HK-2 (cell line): ENCODE results near the gene CYP11A1.
"Not testable (repeated sequence)": the region's sequence is repeated elsewhere in the genome, so short reads cannot be mapped to it uniquely, and the experiment has no call there.

Experiments used
- DNase-seq: peaks from one replicate; pipeline ENCODE4 v3.0.0-alpha.2; 2018; ENCODE audit not compliant: unreplicated experiment

Gene CYP11A1

DNA sequence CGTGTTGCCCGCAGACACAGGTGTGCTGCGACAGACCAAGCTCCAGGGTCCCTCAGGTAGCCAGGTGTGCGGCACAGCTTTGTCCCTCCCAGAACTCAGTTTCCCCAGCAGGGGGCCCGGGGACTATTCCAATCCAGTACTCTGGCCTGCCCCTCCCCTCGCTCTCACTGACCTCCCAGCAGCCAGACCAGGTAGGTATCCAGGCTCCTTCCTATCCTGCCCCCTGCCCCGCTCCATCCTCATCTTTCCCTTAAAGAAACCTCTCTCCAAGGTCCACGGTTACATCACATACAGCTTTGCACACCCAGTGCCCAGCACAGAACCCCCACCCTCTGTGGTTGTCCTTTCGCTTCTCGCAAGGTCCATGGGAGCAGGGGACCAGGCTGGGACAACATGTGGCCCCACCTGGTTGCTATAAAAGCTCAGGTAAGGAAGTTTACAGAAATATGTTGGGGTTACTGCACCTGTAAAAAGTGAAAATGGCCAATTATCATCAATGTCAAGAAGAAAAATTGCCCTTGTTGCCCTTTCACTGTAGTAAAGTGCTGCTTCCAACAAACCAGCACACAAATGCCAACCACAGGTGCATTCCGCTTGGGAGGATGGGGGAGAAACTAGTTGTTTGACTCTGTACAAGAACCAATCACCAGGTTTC is 7.3 kb upstream of the CYP11A1 start:
- no peak for DNase-seq

DNA sequence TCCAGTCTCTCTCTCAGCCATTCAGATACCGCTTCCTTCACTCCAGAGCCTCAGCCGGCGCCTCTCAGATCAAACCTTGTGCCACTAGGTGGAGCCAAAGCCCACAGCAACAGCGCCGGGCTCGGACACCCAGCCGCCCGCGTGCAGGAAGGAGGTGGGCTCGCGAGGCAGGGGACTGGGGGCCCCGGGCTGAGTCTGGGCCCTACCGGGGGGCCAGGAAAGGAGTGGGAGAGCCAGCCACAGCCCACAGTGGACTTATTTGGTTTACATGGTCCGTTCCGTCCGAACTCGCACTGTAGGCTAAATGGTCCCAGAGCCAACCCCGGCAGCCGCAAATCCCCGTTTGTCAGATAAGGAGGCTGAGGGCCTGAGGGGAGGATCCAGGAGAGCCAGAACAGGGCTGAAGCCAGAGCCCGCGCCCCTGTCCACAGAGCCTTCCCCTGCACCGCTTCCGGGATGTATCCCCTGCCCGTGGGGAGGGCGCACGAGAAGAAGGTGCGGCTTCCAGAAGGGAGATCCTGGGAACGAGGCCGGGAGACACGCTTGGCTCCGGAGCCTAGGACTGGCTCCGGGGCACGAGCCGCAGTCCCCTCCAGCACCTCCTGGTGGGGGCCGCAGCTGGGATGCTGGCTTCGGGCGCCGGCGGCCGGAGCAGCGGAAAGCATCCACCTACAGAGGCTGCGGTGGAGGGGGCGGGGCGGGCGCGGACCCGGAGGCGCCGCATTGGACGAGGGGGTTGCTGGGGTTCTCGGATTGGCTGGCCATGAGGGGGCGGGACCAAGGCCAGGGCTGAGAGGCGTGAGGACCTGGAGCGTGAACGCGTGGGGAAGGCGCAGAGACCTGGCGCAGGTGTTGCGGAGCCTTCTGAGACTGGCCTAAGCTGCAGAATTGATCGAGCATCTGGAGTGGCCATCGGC is 6.5 kb upstream of the CYP11A1 start:
- peak; percentile 89 for DNase-seq

DNA sequence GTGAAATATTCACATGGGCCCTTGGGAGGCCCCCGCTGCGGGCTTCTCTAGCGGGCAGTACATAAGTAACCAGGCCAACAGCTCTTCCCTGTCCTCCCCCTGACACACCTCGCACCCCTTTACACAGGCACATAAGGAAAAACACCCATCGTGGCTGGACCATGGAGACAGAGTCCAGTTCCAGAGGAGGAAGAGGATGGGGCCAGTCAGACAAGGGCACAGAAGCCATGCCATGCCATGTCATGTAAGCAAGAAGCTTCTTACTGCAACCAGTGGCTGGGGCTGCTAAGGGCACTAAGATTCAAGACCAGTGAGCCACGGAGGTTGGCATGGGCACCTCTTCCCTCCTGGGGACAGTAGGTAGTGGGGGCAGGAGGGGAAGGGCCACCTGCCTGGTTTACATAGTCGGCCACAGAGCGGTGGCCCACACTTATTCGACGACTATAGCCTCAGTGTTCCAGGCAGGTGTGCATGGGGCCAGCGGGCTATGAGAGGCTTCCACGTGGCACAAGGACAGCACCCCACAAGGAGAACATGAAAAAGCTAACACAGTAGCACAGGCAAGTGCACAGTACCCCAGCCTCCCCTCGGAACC is 5.7 kb upstream of the CYP11A1 start:
- no peak for DNase-seq

GRCh38 chr15:74370471-74370870 is 3.0 kb upstream of the CYP11A1 start:
- no peak for DNase-seq

GRCh38 chr15:74369756-74370155 is 2.3 kb upstream of the CYP11A1 start:
- no peak for DNase-seq

- DNase-seq = no peak
These were observed 1.8 kb upstream of the CYP11A1 start for GRCh38 chr15:74369084-74369745.

- DNase-seq = no peak
These were observed 675 bp upstream of the CYP11A1 start for GRCh38 chr15:74368121-74368520.

- DNase-seq = no peak
These were observed 1.6 kb downstream of the CYP11A1 start for GRCh38 chr15:74365598-74366445.

GRCh38 chr15:74364936-74365597 is 2.4 kb downstream of the CYP11A1 start:
- DNase-seq = no peak

DNA sequence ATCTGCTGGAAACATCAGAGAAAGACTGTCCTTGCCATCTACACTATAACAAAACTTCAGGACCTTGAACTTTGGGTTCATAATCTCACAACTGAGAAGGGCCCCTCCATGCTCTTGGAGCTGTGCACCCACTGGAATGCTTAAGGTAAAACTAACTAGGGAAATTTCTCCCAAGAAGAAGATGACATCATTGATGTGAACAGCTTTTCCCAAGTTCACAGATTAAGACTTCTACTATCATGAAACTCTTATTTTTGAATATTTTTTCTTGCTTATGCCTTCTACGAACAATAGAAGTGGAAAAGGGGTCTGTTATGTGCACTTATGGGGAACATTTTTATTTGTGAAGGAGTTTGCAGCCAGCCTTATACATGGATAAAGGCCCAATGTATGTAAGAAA is 5.0 kb downstream of the CYP11A1 start:
- no peak for DNase-seq

DNA sequence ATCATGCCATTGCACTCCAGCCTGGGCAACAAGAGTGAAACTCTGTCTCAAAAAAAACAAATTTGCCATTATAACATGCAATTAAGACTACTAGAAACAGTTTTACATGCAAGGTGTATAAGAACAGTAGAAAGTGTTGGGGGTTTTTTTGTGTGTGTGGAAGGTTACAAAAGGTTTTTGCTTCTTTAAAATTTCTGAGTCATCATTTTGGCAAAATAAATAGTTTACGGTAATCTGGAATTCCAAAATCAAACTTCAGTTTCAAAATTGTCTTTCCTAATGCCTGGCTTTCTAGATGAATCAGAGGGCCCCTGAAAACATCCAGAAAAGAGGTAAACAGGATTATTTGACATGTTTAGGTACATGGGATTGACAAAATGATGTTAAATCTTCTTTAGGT is 6.6 kb downstream of the CYP11A1 start:
- not testable (repeated sequence) for DNase-seq

DNA sequence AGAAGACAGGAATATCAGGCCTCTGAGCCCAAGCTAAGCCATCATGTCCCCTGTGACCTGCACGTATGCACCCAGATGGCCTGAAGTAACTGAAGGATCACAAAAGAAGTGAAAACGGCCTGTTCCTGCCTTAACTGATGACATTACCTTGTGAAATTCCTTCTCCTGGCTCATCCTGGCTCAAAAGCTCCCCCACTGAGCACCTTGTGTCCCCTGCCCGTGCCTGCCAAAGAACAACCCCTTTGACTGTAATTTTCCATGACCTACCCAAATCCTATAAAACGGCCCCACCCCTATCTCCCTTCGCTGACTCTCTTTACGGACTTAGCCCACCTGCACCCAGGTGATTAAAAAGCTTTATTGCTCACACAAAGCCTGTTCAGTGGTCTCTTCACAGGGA is 8.1 kb downstream of the CYP11A1 start:
- DNase-seq = not testable (repeated sequence)

DNA sequence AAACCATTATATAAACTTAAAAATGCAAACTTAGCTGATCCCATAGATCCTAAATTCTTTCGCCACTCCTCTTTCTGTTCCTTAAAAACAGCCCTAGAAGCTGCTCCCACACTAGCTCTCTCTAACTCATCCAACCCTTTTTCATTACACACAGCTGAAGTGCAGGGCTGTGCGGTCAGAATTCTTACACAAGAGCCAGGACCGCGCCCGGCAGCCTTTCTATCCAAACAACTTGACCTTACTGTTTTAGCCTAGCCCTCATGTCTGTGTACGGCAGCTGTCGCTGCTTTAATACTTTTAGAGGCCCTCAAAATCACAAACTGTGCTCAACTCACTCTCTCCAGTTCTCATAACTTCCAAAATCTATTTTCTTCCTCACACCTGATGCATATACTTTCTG is 9.9 kb downstream of the CYP11A1 start:
- not testable (repeated sequence) for DNase-seq

DNA sequence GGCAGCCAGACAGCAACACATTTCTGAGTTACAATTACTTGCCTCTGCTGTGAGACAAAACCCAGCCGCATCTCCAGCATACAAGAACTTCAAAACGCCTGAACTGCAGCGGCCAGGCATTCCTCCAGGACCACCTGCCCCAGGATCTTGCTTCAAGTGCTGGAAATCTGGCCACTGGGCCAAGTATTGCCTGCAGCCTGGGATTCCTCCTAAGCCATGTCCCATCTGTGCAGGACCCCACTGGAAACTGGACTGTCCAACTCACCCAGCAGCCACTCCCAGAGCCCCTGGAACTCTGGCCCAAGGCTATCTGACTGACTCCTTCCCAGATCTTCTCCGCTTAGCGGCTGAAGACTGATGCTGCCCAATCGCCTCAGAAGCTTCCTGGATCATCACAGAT is 11.4 kb downstream of the CYP11A1 start:
- not testable (repeated sequence) for DNase-seq

DNA sequence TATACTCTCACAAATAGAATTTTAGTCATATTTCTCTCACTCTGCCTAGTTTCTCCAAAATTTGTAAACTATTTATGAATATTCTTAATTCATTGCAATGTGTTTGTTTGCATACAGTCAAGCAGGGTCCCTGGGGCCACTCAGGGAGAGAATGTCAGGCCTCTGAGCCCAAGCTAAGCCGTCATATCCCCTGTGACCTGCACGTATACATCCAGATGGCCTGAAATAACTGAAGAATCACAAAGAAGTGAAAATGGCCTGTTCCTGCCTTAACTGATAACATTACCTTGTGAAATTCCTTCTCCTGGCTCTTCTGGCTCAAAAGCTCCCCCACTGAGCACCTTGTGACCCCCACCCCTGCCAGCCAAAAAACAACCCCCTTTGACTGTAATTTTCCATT is 13.5 kb downstream of the CYP11A1 start:
- DNase-seq = not testable (repeated sequence)

DNA sequence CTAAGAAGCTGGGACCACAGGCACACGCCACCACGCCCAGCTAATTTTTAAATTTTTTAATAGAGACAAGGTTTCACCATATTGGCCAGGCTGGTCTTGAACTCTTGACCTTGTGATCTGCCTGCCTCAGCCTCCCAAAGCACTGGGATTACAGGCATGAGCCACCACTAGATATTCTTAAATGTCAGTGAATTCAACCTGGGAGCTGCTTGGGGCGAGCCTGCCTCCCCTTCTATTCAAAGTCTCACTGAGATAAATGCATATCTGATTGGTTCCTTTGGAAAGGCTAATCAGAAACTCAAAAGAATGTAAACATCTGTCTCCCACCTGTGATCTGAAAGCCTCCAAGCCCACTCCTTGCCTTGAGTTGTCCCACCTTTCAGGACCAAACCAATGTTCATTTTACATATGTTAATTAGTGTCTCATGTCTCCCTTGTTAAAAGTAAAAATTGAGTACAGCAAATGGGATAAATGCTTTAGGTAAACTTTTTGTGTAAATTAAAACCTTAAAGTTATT is 15.0 kb downstream of the CYP11A1 start:
- DNase-seq = no peak

GRCh38 chr15:74351670-74352069 is 15.8 kb downstream of the CYP11A1 start:
- no peak for DNase-seq

- DNase-seq = no peak
These were observed 16.9 kb downstream of the CYP11A1 start for GRCh38 chr15:74350295-74351275.

- DNase-seq = no peak
These were observed 18.1 kb downstream of the CYP11A1 start for GRCh38 chr15:74349241-74349778.
